ENCODE results near the gene AADAC. TPM values are rescaled to one million over a fixed set of nuclear protein-coding genes. Genes with fewer than 3 reads are reported as not detected.

Gene AADAC
- total and polyA plus RNA-seq, 4 donors: 4.4 to 33.3 (median 8.2) TPM

DNA sequence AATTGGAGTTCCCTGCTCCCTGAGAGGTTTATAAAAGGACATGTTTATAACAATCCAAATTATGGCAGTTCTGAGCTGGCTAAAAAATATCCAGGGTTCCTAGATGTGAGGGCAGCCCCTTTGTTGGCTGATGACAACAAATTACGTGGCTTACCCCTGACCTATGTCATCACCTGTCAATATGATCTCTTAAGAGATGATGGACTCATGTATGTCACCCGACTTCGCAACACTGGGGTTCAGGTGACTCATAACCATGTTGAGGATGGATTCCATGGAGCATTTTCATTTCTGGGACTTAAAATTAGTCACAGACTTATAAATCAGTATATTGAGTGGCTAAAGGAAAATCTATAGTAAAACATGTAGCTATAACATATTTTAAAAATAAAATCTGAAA is 13.9 kb downstream of the AADAC start:
- no peak for ATAC-seq (ENCODE audit: insufficient read depth, low FRiP score)
- no peak overlapping the region for H3K27ac ChIP-seq (ENCODE audit: low read depth in 1 of 2, low read length in 1 of 2)
- no peaks in the 10 kb centered on the region for H3K9me3 ChIP-seq (ENCODE audit: control insufficient read depth in 4 of 4, insufficient read depth in 3 of 4, low read length in 3 of 4)
- H3K4me3 ChIP-seq: no peak overlapping the region
- no peak for DNase-seq
- no peaks in the 10 kb centered on the region for H3K4me1 ChIP-seq (ENCODE audit: control insufficient read depth in 5 of 5, insufficient read depth in 5 of 5, low read length in 5 of 5)
- TF ChIP-seq CTCF (IDR thresholded peaks at IDR 0.05; ENCODE audit: control extremely low read depth, extremely low read depth): no peak
- H3K27me3 ChIP-seq (ENCODE audit: control insufficient read depth in 3 of 3, insufficient read depth in 3 of 3, low read length in 2 of 3): no peaks in the 10 kb centered on the region
- no peaks in the 10 kb centered on the region for H3K36me3 ChIP-seq (ENCODE audit: control insufficient read depth in 4 of 4, insufficient read depth in 4 of 4, low read length in 4 of 4)
- WGBS, 2 donors: 91% methylated on average over 3 of the region's 3 CpGs
- no peak overlapping the region for H3K9ac ChIP-seq (ENCODE audit: insufficient read depth in 1 of 2, low read length in 2 of 2)

DNA sequence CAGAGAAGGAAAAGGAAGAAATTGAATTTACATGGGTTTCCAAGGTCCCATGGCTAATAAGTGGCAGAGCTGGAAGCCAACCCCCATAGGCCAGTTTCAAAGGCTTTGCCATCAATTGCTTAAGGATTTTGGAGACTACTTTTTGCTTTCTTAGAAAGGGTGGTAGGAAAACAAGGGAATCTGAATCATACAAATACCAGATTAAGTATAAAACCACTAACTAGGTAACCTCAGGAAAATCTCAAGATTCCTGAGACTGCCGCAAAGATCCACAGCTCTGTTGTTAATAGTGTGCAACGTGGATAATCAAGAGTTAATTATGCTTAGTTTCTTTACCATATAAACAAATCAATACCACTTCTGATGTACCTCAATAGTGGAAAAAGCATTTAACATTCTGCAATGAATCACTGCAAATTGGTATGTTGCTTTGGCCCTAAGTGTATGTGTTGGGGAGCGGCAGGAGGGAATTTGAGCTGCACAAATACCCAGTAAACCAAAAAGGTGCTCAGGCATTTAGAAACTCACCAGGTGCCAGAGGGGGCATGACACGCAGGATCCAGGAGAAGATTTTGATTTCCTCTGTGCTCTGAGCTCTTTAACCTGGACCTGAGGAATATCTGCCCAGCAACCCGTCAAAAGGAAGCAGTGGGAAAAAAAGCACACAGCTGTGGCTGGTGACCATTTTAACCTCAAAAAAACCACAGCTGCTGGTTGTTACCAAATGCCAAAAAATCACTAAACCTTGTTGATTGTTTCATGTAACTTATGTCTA is 22.0 kb downstream of the AADAC start:
- Histone ChIP-seq H3K27ac (ENCODE audit: low read depth in 1 of 2, low read length in 1 of 2) (no peak overlapping the region), H3K9ac (ENCODE audit: insufficient read depth in 1 of 2, low read length in 2 of 2) (no peak overlapping the region), H3K36me3 (ENCODE audit: control insufficient read depth in 4 of 4, insufficient read depth in 4 of 4, low read length in 4 of 4) (no peaks in the 10 kb centered on the region), H3K4me1 (ENCODE audit: control insufficient read depth in 5 of 5, insufficient read depth in 5 of 5, low read length in 5 of 5) (peaks cover 0 to 11% (median 0%) of the 10 kb centered on the region in 5 donors), H3K4me3 (no peak overlapping the region), H3K27me3 (ENCODE audit: control insufficient read depth in 3 of 3, insufficient read depth in 3 of 3, low read length in 2 of 3) (no peaks in the 10 kb centered on the region), H3K9me3 (ENCODE audit: control insufficient read depth in 4 of 4, insufficient read depth in 3 of 4, low read length in 3 of 4) (no peaks in the 10 kb centered on the region)
- WGBS, 2 donors: 63 to 67% methylated on average over 5 of the region's 5 CpGs
- DNase-seq (peak; percentile 35 to 70 (median 65)), ATAC-seq (ENCODE audit: insufficient read depth, low FRiP score) (no peak)
- no peak for TF ChIP-seq CTCF (IDR thresholded peaks at IDR 0.05; ENCODE audit: control extremely low read depth, extremely low read depth)

- Histone ChIP-seq H3K36me3 (ENCODE audit: control insufficient read depth in 4 of 4, insufficient read depth in 4 of 4, low read length in 4 of 4) (no peaks in the 10 kb centered on the region), H3K9me3 (ENCODE audit: control insufficient read depth in 4 of 4, insufficient read depth in 3 of 4, low read length in 3 of 4) (no peaks in the 10 kb centered on the region), H3K27me3 (ENCODE audit: control insufficient read depth in 3 of 3, insufficient read depth in 3 of 3, low read length in 2 of 3) (no peaks in the 10 kb centered on the region), H3K27ac (ENCODE audit: low read depth in 1 of 2, low read length in 1 of 2) (no peak overlapping the region), H3K4me3 (no peak overlapping the region), H3K4me1 (ENCODE audit: control insufficient read depth in 5 of 5, insufficient read depth in 5 of 5, low read length in 5 of 5) (peaks cover 0 to 11% (median 0%) of the 10 kb centered on the region in 5 donors), H3K9ac (ENCODE audit: insufficient read depth in 1 of 2, low read length in 2 of 2) (no peak overlapping the region)
- ATAC-seq (ENCODE audit: insufficient read depth, low FRiP score) (peak; percentile 64), DNase-seq (peak in 2 of 3 donors; percentile 26 to 29)
- WGBS, 2 donors: 22 to 36% methylated on average over 4 of the region's 4 CpGs
- TF ChIP-seq CTCF (IDR thresholded peaks at IDR 0.05; ENCODE audit: control extremely low read depth, extremely low read depth): no peak
Observed at GRCh38 chr3:151837057-151837456, 23.1 kb downstream of the AADAC start.

All from lung (tissue), 12 donors.